GM19463 (cell line): ENCODE measurements around the gene PRMT9.

ENCODE experiments used
- ATAC-seq: cut with Tn5 transposase; IDR thresholded peaks from one replicate; pipeline ENCODE4 v1.9.1; 2021; ENCODE audit warnings: mild to moderate bottlenecking, moderate library complexity; ENCODE audit not compliant: unreplicated experiment

PRMT9 gene

DNA sequence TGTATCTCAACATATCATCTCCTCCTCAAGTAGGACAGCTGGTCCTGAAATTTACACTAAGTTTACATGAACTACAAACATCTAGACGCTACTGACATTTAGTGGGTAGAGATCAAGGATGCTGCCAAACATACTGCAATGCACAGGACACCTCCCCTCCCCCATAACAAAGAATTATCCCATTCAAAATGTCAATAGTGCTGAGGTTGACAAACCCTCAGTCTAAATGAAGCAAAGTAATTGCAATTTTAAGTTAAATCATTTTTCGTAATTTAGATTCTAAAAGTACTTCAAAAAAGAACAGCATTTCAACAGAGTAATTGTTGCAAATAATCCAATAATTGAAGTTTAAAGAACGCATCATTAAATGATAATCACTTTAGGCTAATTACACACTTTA lies 1.2 kb downstream of the PRMT9 start:
- ATAC-seq, result no peak

DNA sequence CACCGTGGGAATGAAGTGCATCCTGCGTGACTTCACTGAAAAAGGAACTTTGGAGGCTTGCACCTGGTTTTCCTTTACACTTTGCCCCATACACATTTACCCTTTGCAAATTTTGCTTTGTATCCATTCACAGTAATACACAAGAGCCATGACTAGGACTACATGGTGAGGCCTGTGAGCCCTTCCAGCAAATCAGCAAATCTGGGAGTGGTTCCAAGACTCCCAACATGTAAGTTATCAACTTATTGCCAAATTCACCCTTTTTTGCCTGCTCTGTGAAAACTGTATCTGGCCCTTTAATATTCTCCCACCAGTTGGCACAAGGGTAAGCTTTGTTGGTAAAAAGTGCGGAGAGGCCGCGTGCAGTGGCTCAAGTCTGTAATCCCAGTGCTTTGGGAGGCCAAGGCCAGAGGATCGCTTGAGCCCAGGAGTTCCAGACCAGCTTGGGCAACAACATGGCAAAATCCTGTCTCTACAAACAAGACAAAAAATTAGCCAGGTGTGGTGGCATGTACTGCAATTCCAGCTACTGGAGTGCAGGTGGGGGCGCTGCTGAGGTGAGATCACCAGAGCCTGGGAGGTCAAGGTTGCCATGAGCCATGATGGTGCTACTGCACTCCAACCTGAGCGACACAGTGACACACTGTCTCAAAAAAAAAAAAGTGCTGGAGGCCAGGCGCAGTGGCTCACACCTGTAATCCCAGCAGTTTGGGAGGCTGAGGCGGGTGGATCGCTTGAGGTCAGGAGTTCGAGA lies 5.0 kb downstream of the PRMT9 start:
- ATAC-seq, result no peak

GRCh38 chr4:147678106-147678505 lies 5.9 kb downstream of the PRMT9 start:
- ATAC-seq, result no peak

GRCh38 chr4:147674496-147674895 lies 9.5 kb downstream of the PRMT9 start:
- ATAC-seq, result no peak

DNA sequence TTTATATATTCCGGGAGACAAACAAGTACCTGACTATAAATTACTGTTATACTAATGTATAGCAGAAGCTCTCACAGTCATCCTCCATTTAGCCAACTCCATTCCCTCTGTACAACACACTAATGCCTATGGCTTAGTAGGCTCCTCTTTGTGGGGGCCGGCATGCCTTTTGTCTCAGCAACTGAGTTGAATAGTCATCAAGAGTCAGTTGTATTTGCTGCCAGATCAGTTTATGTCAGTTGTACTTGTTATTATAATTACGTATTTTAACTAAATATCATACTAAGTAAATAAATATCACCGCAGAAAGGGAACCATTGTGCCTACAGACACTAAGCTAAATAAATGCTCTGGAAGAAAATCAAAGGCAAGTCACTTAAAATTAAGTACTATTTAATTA lies 9.9 kb downstream of the PRMT9 start:
- ATAC-seq, result no peak

DNA sequence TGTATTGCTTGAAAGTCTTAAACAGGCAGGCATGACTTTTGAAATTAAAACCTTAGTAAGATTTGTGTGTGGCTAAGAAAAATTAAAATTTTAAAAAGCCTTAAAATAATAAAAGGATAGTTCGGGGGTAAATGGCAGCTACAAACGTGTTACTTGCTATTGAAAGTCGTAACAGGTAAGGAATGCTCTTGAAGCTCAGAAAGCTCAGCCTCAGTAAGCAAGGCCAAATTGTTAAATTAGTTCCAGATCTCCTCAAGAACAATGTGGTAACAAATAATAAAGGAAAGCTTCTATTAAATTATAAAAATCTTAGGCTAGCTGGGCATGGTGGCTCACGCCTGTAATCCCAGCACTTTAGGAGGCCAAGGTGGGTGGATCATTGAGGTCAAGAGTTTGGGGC lies 25.5 kb downstream of the PRMT9 start:
- ATAC-seq, result no peak

- ATAC-seq, result no peak
These were observed 28.3 kb downstream of the PRMT9 start for GRCh38 chr4:147655639-147656038.

GRCh38 chr4:147651563-147651962 lies 32.4 kb downstream of the PRMT9 start:
- no peak for ATAC-seq

- ATAC-seq, result no peak
These were observed 35.3 kb downstream of the PRMT9 start for GRCh38 chr4:147648656-147649055.

DNA sequence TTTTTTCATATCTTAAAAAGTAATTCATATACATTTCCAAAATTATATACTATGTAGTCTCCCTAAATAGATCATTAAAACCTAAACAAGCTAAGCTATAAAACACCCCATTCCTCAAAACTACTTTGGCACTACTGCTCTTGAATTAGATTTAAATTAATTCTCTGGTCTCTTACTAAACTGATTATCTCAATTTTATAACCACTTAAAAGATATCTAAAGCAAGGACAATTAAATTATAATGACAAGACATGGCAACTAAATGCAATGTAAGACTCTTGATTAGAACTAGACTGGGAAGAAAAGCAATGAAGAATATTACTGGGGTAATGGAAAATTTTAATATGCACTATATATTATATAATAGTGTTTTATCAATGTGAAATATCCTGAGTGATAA lies 38.9 kb downstream of the PRMT9 start:
- no peak for ATAC-seq

- ATAC-seq, result no peak
These were observed 39.5 kb downstream of the PRMT9 start for GRCh38 chr4:147644471-147644870.

GRCh38 chr4:147643616-147644015 lies 40.3 kb downstream of the PRMT9 start:
- no peak for ATAC-seq

- ATAC-seq, result no peak
These were observed 43.6 kb downstream of the PRMT9 start for GRCh38 chr4:147640331-147640730.

DNA sequence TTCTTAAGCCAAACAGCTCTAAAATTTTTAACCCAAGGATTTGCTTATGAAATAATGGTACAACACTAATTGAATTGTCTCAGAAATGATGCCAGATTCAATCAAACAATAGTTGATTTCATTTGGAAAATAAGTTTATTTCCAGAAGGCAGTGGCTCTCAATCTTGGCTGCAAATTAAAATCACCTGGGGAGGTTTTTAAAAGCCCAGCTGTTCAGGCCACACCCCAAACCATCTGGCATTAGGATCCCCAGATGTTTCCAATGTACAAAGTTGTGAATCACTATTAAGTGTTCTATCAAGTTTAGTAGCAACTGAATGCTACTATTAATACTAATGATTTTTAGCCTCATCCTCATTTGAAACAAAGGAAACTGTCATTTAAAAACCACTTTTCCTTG lies 44.6 kb downstream of the PRMT9 start:
- no peak for ATAC-seq

- ATAC-seq, result no peak
These were observed 45.0 kb downstream of the PRMT9 start for GRCh38 chr4:147638942-147639341.

DNA sequence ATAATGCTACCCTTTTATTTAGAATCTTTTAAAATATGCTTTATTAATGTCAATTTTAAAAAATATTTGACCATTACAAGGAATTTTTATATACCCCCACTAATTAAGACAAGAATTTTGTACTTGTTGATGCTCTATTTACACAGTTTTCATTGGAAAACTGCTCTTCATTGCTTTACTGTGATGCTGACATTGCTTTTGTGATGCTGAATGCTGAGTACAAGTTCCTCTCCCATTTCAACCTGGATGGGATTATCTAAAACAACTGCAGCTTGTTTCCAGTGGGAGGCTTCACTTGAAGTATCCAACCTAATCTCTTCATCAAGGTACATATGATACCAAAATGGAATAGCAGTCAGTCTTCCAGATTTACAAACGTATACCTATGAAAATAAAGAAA lies 45.6 kb downstream of the PRMT9 start:
- ATAC-seq, result no peak

- ATAC-seq, result no peak
These were observed 48.6 kb downstream of the PRMT9 start for GRCh38 chr4:147635348-147635747.

- no peak for ATAC-seq
These were observed 50.3 kb downstream of the PRMT9 start for GRCh38 chr4:147633643-147634042.

DNA sequence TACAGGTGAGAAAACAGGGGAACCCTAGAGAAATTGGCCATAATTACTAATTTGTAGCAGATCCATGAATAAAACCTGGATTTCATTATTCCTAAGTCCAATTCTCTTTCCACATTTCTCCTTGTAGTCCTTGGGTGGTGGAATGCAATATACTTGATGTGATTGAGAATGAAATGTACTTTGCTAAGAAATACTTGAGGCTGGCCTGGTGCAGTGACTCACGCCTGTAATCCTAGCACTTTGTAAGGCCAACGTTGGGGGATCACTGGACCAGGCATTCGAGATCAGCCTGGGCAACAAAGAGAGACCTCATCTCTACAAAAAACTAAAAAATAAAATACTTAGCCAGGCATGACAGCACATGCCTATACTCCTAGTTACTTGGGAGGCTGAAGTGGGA lies 50.9 kb downstream of the PRMT9 start:
- no peak for ATAC-seq

DNA sequence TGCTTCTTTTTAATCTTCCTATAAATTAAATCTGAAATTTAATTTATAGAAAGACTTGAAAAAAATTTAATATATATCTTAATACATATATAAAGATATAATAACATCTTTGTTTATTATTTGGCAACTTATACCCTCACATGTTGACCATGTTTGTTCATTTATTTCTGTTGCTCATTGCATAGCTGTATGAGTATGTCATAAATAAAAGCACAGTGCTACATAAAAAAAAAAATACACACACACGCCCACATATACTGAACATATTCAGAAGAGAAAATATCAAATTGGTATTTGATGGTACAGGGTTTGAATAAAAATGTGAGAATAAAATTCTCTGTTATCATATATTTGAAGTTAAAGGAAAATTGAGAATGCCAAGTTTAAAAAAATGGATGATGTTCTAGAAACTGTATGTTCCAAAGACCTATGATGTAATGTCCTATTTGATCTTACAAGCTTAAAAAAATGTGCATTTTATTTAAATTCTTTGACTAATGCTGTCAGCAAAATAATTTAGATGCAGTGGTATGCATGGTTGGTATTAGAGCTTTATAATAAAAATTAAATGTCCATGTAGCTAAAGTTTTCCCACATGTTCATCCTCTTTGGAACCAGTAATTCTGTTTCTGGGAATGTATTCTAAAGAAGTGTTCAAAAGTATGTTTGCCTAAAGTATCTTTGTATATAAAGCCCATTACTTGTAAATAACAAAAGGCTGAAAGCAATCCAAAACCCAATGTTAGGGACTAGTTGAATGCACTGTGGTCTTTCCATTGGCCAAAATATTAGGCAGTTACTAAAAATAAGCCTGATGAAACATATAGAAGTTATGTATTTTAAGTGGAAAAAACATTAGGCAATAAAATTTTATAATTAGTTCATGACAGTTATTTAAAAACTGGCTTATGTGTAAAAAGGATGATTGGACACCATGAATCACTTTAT lies 53.9 kb downstream of the PRMT9 start:
- no peak for ATAC-seq

GRCh38 chr4:147628415-147628814 lies 55.5 kb downstream of the PRMT9 start:
- ATAC-seq, result no peak

DNA sequence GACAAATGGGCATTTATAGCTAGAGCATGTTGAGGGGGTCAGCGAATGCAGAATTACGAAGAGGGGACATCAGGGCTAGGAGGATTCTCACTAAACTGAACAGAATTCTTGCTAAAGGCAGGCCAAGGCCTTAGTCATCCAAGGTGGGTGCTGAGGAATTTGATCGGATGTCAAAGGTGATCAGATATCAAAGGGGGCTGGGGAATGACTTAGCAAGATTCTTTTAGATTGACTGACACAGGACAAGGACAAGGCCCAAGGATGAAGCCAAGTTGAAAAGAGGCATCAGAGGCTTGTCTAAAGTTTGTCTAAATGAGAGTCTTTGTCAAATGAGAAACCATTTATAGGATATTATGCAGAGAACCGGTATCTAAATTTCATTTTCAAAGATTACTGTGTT lies 57.1 kb downstream of the PRMT9 start:
- no peak for ATAC-seq
